ENCODE data around the gene ANKRD39. TPM values are rescaled to one million over a fixed set of nuclear protein-coding genes. Genes with fewer than 3 reads are reported as not detected.
A peak's percentile ranks its signal among the peaks of the same experiment; 100 is the strongest.
"Not testable (repeated sequence)": the region's sequence is repeated elsewhere in the genome, so short reads cannot be mapped to it uniquely, and the experiment has no call there.

ANKRD39 gene
- total RNA-seq, 1 donor from 2014 or later: 16.1 TPM

- DNase-seq; ATAC-seq; intact Hi-C loops (cut with micrococcal nuclease): not testable (repeated sequence)
Observed at GRCh38 chr2:96889502-96889901, 31.7 kb upstream of the ANKRD39 start.

GRCh38 chr2:96888072-96889011, 30.5 kb upstream of the ANKRD39 start:
- intact Hi-C loops (cut with micrococcal nuclease): no loop called here
- DNase-seq: peak; percentile 67
- peak; percentile 75 for ATAC-seq

GRCh38 chr2:96887493-96888012, 29.7 kb upstream of the ANKRD39 start:
- intact Hi-C loops (cut with micrococcal nuclease): no loop called here
- DNase-seq (peak; percentile 56), ATAC-seq (peak; percentile 74)

DNA sequence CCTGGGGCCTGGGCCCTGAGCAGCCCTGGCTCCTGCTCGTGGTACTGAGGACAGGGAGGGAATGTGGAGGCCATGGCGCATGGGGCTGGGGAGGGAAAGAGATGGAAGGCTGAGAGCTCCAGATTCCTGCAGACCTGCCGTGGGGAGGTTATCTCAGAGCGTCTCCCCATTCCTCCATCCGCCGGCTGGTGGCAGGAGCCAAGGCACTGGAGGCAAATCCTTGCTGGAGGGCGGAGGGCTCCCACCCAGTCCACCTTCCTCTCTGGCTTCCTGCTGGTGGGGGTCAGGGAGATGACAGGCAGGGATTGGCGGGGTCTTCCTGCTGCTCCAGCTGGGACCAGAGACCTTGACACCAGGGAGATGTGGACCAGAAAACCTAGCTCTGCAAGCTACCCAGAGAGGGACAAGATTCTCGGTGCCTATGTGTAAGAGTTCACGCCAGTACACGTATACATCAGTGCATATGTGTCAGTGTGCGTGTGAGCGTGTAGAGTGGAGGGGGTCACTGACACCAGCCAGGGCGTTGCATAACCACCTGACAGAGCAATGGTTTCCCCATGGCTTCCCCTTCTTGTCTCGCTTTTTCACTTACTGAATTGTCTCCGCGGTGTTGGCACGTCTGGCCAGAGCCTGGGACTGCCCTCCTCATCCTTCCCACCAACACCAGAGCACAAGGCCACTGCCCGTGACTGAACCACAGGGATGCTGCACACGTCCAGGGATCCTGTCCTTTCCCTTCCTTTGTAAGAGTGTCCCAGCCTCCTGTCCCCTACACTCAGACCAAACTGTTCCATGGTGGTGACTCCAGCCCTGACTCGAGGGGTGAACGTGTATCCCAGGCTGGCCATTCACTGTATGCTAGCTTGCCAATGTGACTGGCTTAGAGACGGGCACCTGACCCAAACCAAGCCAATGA, 27.9 kb upstream of the ANKRD39 start:
- ATAC-seq (no peak), DNase-seq (no peak)
- intact Hi-C loops (cut with micrococcal nuclease): no loop called here

GRCh38 chr2:96884299-96885094, 26.7 kb upstream of the ANKRD39 start:
- ATAC-seq: no peak
- intact Hi-C loops (cut with micrococcal nuclease): no loop called here
- DNase-seq: no peak

- no peak for ATAC-seq
- intact Hi-C loops (cut with micrococcal nuclease): no loop called here
- no peak for DNase-seq
Observed at GRCh38 chr2:96883306-96883705, 25.5 kb upstream of the ANKRD39 start.

GRCh38 chr2:96882906-96883305, 25.1 kb upstream of the ANKRD39 start:
- no peak for ATAC-seq
- intact Hi-C loops (cut with micrococcal nuclease): no loop called here
- no peak for DNase-seq

DNA sequence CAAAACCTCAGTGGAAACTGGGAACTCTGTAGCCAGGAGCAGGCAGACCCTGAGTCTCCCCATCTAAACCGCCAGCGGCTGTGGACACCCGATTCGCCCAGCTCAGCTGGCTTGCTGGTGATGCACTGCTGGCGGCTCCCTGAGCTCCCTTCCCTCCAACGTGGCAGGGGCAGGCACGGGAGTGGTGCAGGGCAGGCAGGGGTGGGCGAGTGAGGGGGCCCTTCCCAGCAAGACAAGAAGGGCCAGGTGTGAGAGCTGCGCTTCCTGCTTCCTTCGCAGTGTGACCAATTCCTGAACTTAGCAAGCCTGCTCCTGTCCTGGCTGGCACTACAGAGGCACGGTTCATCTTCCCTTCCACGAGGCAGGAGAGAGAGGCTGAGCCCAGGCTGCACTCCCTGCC, 24.4 kb upstream of the ANKRD39 start:
- intact Hi-C loops (cut with micrococcal nuclease): no loop called here
- no peak for ATAC-seq
- no peak for DNase-seq

- no peak for DNase-seq
- intact Hi-C loops (cut with micrococcal nuclease): no loop called here
- ATAC-seq: peak; percentile 39
Observed at GRCh38 chr2:96881349-96882195, 23.8 kb upstream of the ANKRD39 start.

- no peak for DNase-seq
- intact Hi-C loops (cut with micrococcal nuclease): no loop called here
- ATAC-seq: no peak
Observed at GRCh38 chr2:96880891-96881273, 23.1 kb upstream of the ANKRD39 start.

GRCh38 chr2:96879545-96880040, 21.8 kb upstream of the ANKRD39 start:
- DNase-seq (no peak), ATAC-seq (no peak)
- intact Hi-C loops (cut with micrococcal nuclease): no loop called here

DNA sequence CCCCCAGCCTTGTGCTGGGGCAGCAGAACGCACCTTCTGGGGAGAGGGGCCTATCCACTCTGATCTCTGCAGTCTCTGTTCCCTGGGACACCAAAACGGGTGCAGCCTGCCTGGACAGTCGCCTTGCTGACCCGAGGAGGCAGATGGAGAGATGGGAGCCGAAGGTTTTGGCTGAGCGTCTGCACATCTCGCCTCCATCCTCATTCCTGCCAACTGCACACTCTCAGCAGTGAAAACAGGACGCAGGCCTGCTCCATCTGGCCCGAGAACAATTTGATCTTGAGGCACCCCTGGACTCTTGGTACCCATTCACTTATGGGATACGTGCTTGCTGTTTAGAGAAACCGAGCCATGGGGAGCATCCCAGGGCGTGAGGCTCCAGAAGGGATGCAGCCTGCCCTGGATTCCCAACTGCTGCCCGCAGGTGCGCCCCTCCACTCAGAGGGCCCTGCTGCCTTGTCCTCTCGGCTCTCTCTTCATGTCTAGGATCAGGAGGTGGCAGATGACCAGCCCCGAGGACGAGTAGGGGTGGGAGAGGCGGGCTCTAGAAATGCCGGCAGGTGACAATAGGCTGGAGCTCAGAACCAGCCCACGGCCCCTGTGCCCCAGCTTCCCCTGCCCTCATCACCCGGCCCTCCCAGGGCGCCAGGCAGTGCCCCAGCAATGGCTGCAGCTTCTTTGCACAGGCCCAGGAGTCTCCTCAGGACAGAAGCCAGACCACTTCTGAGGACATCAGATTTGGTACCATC, 21.2 kb upstream of the ANKRD39 start:
- ATAC-seq (no peak), DNase-seq (no peak)
- intact Hi-C loops (cut with micrococcal nuclease): no loop called here

GRCh38 chr2:96878171-96878570, 20.4 kb upstream of the ANKRD39 start:
- intact Hi-C loops (cut with micrococcal nuclease): no loop called here
- DNase-seq: no peak
- ATAC-seq: no peak

DNA sequence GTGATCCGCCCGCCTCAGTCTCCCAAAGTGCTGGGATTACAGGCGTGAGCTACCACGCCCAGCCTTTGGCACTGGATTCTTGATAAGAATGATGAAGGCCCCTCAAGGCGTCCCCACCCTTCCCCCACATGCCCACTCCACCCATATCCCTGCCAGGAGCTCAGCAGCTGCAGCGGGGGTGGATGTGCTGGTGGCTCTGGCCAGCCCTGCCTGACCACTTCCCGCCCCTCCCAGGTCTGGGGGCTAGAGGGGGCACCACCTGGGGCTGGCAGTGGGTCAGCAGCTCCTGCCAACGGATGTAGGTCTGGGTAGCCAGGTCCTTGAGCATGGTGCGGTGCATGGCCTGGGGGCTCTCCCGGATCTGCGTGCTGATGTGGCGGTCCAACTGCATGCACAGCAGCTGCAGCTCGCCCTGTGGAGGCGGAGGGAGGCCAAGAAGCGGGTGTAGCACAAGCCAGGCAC, 19.8 kb upstream of the ANKRD39 start:
- no peak for ATAC-seq
- intact Hi-C loops (cut with micrococcal nuclease): no loop called here

DNA sequence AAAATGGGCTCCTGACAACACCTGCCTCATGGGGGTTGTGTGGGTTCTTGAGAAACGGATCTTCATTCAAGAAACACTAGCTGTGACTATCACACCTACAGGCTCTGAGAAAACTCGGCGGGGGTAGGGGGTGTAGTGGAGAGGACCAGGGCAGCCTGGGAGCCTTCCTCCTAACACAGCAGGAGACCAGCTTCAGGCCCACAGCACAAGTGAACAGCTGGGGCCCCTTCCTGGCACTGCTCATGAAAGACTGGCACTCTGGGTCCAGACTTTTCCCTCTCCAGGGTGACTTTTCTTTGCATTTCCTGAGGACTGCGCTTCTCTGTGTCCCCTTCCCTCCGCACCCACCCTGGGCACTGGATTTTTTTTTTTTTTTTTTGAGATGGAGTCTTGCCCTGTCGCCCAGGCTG, 19.2 kb upstream of the ANKRD39 start:
- intact Hi-C loops (cut with micrococcal nuclease): no loop called here
- ATAC-seq (no peak), DNase-seq (no peak)

More for the DNA sequence above, 19.8 kb upstream of the ANKRD39 start:
- no peak for DNase-seq

GRCh38 chr2:96876269-96877041, 18.6 kb upstream of the ANKRD39 start:
- ATAC-seq (no peak), DNase-seq (no peak)
- intact Hi-C loops (cut with micrococcal nuclease): no loop called here
